A673 (cell line): Measurements from ENCODE around the gene NLGN1. TPM values are rescaled to one million over a fixed set of nuclear protein-coding genes. Genes with fewer than 3 reads are reported as not detected.

Source experiments
- BruUV-seq: library from RNA; stranded (reverse); fragments of 400-500 nt; replicated peaks from 2 replicates; lab custom pipeline; 2021; lab: Mats Ljungman, UMichigan
- CTCF ChIA-PET: fragments of 300-600 bp; sonication (Branson Sonifier 250); formaldehyde crosslinking; loops from one replicate; lab custom pipeline; 2022; ENCODE audit warnings: antibody characterized with exemption; lab: Charles Lee
- POLR2A ChIA-PET: fragments of 300-600 bp; sonication (Branson Sonifier 250); formaldehyde crosslinking; loops from one replicate; lab custom pipeline; 2022; ENCODE audit warnings: antibody characterized with exemption; ENCODE audit not compliant: low non-redundant PET; lab: Charles Lee
- DNase-seq: peaks from one replicate; pipeline ENCODE4 v3.0.0-alpha.2; 2015; ENCODE audit warnings: low spot score
- H3K27ac ChIP-seq: fragments of 200-600 bp; sonication (generic); 2 replicates; pipeline ENCODE4 v1.5.1; 2016; ENCODE audit warnings: mixed run types, low read depth, mild to moderate bottlenecking, mixed read lengths, antibody characterized with exemption, low read length; ENCODE audit not compliant: poor library complexity, severe bottlenecking
- H3K27me3 ChIP-seq: fragments of 200-600 bp; sonication (generic); replicated peaks from 2 replicates; pipeline ENCODE4 v1.6.1; 2017; ENCODE audit warnings: mixed run types, low read depth, mild to moderate bottlenecking, mixed read lengths, antibody characterized with exemption, low read length; ENCODE audit not compliant: insufficient read depth, poor library complexity
- H3K36me3 ChIP-seq: fragments of 200-600 bp; sonication (generic); 2 replicates; pipeline ENCODE4 v1.6.1; 2016; ENCODE audit warnings: mixed run types, mild to moderate bottlenecking, mixed read lengths, antibody characterized with exemption, low read length; ENCODE audit not compliant: insufficient read depth, poor library complexity, severe bottlenecking
- H3K4me1 ChIP-seq: fragments of 200-600 bp; sonication (generic); 2 replicates; pipeline ENCODE4 v1.6.1; 2017; ENCODE audit warnings: mixed run types, mild to moderate bottlenecking, mixed read lengths, antibody characterized with exemption, low read length; ENCODE audit not compliant: insufficient read depth, poor library complexity, severe bottlenecking
- H3K4me3 ChIP-seq: fragments of 200-600 bp; sonication (generic); 2 replicates; pipeline ENCODE4 v1.5.1; 2016; ENCODE audit warnings: low read depth, mixed run types, mild to moderate bottlenecking, mixed read lengths, low read length; ENCODE audit not compliant: poor library complexity, severe bottlenecking
- H3K9me3 ChIP-seq: fragments of 200-600 bp; sonication (generic); 2 replicates; pipeline ENCODE4 v1.6.1; 2016; ENCODE audit warnings: mixed run types, low read depth, mild to moderate bottlenecking, mixed read lengths, antibody characterized with exemption, low read length; ENCODE audit not compliant: poor library complexity, severe bottlenecking
- EZH2 ChIP-seq: fragments of 200-600 bp; sonication (generic); IDR thresholded peaks from 2 replicates; pipeline ENCODE4 v1.6.1; 2017; ENCODE audit warnings: borderline replicate concordance, low read depth, mild to moderate bottlenecking, mixed read lengths, antibody characterized with exemption, low read length; ENCODE audit not compliant: poor library complexity, severe bottlenecking
- intact Hi-C: fragments of 100-400 bp; cut with micrococcal nuclease; formaldehyde crosslinking; loops from one replicate; pipeline ENCODE4 v1.10.0; 2022; ENCODE audit not compliant: unreplicated experiment
- total RNA-seq: library from RNA; stranded (reverse); gene quantifications from 2 replicates; pipeline ENCODE4 v1.2.3, GENCODE V29; 2021
- TF ChIP-seq, protein P1 (sequence below): fragments of 300-800, 200-600 bp; sonication (generic); conservative IDR thresholded peaks from 2 replicates; pipeline ENCODE4 v1.5.1; 2017; ENCODE audit warnings: low read depth, mild to moderate bottlenecking, antibody characterized with exemption, low read length, moderate library complexity, mixed read lengths

The NLGN1 gene
- total RNA-seq, 1 experiment from 2014 or later, result 0.39 TPM

DNA sequence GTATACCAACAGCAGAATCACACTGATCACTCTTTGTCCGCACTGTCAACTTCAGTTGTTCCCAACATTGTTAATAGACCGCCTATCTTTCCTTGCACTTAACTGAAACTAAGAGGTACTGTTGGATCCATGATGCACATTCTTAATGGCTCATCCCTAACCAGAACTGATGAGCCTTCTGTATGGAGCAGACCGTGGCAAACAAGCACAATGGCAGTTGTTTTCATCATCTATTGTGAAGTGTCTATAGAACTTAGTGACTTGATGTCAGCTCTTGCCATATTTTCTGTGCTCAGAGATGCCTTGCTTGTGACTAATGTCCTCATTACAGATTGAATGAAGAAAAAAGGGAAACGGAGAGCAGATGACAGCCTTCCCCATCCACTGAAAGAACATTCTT is 347.4 kb downstream of the NLGN1 start:
- no peak overlapping the region for H3K27ac ChIP-seq
- no peak for TF ChIP-seq EZH2
- TF ChIP-seq, protein P1, sequence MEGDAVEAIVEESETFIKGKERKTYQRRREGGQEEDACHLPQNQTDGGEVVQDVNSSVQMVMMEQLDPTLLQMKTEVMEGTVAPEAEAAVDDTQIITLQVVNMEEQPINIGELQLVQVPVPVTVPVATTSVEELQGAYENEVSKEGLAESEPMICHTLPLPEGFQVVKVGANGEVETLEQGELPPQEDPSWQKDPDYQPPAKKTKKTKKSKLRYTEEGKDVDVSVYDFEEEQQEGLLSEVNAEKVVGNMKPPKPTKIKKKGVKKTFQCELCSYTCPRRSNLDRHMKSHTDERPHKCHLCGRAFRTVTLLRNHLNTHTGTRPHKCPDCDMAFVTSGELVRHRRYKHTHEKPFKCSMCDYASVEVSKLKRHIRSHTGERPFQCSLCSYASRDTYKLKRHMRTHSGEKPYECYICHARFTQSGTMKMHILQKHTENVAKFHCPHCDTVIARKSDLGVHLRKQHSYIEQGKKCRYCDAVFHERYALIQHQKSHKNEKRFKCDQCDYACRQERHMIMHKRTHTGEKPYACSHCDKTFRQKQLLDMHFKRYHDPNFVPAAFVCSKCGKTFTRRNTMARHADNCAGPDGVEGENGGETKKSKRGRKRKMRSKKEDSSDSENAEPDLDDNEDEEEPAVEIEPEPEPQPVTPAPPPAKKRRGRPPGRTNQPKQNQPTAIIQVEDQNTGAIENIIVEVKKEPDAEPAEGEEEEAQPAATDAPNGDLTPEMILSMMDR, result no peak
- no peak overlapping the region for H3K4me3 ChIP-seq
- H3K4me1 ChIP-seq, result no peaks in the 10 kb centered on the region
- no peaks in the 10 kb centered on the region for H3K9me3 ChIP-seq
- intact Hi-C loops, result no loop called here
- no peak for DNase-seq
- BruUV-seq, result no TSS peak
- no peaks in the 10 kb centered on the region for H3K36me3 ChIP-seq
- CTCF ChIA-PET, result no interaction called here
- H3K27me3 ChIP-seq, result no peaks in the 10 kb centered on the region
- POLR2A ChIA-PET, result no interaction called here

GRCh38 chr3:173745952-173746682 is 348.6 kb downstream of the NLGN1 start:
- peak; percentile 10 for DNase-seq
- POLR2A ChIA-PET, result no interaction called here
- intact Hi-C loops, result no loop called here

GRCh38 chr3:173747427-173747826 is 349.9 kb downstream of the NLGN1 start:
- CTCF ChIA-PET, result no interaction called here
- intact Hi-C loops, result no loop called here
- H3K4me3 ChIP-seq, result no peak overlapping the region
- H3K36me3 ChIP-seq, result no peaks in the 10 kb centered on the region
- POLR2A ChIA-PET, result no interaction called here
- H3K27me3 ChIP-seq, result no peaks in the 10 kb centered on the region
- BruUV-seq, result no TSS peak
- no peaks in the 10 kb centered on the region for H3K9me3 ChIP-seq
- H3K27ac ChIP-seq, result no peak overlapping the region
- no peak for DNase-seq
- TF ChIP-seq, protein P1, result no peak
- TF ChIP-seq EZH2, result no peak
- H3K4me1 ChIP-seq, result no peaks in the 10 kb centered on the region

More at GRCh38 chr3:173745952-173746682, 348.6 kb downstream of the NLGN1 start:
- Histone ChIP-seq H3K4me1 (no peaks in the 10 kb centered on the region), H3K36me3 (no peaks in the 10 kb centered on the region), H3K27ac (no peak overlapping the region), H3K27me3 (no peaks in the 10 kb centered on the region), H3K9me3 (no peaks in the 10 kb centered on the region), H3K4me3 (no peak overlapping the region)
- BruUV-seq, result no TSS peak
- CTCF ChIA-PET, result no interaction called here
- TF ChIP-seq EZH2, result no peak
- TF ChIP-seq, protein P1, result no peak
